K562 (cell line): ENCODE data around the gene ALDH1A2. TPM values are rescaled to one million over a fixed set of nuclear protein-coding genes. Genes with fewer than 3 reads are reported as not detected.

Experiments used
- CREM ChIP-seq: IDR thresholded peaks from 2 replicates; pipeline ENCODE4 v1.6.1; 2014; ENCODE audit warnings: antibody characterized with exemption, low read depth
- E2F4 ChIP-seq: sonication (generic); formaldehyde crosslinking; IDR thresholded peaks from 2 replicates; pipeline ENCODE4 v1.8.0; 2022; ENCODE audit warnings: mild to moderate bottlenecking, low read depth, missing genetic modification reagents
- ERF ChIP-seq: fragments of 450-650 bp; formaldehyde crosslinking; IDR thresholded peaks from 2 replicates; pipeline ENCODE4 v1.4.0; 2020; ENCODE audit warnings: mild to moderate bottlenecking, mixed read lengths
- GABPB1 ChIP-seq: sonication (generic); formaldehyde crosslinking; IDR thresholded peaks from 2 replicates; pipeline ENCODE4 v1.8.0; 2022; ENCODE audit warnings: mild to moderate bottlenecking, missing genetic modification reagents
- HMGN3 ChIP-seq: IDR thresholded peaks from 2 replicates; pipeline ENCODE4 v1.6.1; 2011; ENCODE audit warnings: borderline replicate concordance, low read depth, mild to moderate bottlenecking, mixed read lengths, low read length; ENCODE audit not compliant: insufficient read length; ENCODE audit errors: extremely low read depth
- IRF2 ChIP-seq: sonication (generic); formaldehyde crosslinking; IDR thresholded peaks from 2 replicates; pipeline ENCODE4 v1.8.1; 2022; ENCODE audit warnings: mild to moderate bottlenecking, missing genetic modification reagents
- MAX ChIP-seq: sonication (generic); formaldehyde crosslinking; IDR thresholded peaks from 2 replicates; pipeline ENCODE4 v1.9.0; 2022; ENCODE audit warnings: mild to moderate bottlenecking, missing genetic modification reagents
- MNT ChIP-seq, 2 experiments: fragments of 450-650 bp; conservative IDR thresholded peaks; 2 replicates each; pipeline ENCODE4 v1.6.1; 2017; ENCODE audit warnings: mild to moderate bottlenecking in 2 of 2, moderate library complexity in 2 of 2
- NONO ChIP-seq, 2 experiments: fragments of 200-400 bp in 1 of 2; fragments of 450-650 bp in 1 of 2; formaldehyde crosslinking in 1 of 2; IDR thresholded peaks; 2 replicates each; pipeline ENCODE4 v1.6.1; 2017; ENCODE audit warnings: low read depth in 2 of 2, mild to moderate bottlenecking in 2 of 2, moderate library complexity in 2 of 2, low read length in 1 of 2
- POLR2A ChIP-seq: fragments of 450-650 bp; conservative IDR thresholded peaks from 2 replicates; pipeline ENCODE4 v1.6.1; 2016
- RB1 ChIP-seq: fragments of 450-650 bp; IDR thresholded peaks from 2 replicates; pipeline ENCODE4 v1.6.1; 2017; ENCODE audit warnings: low read depth, mild to moderate bottlenecking
- SIN3A ChIP-seq, 2 experiments: fragments of 150-350 bp in 1 of 2; IDR thresholded peaks; 2 replicates each; pipeline ENCODE4 v1.6.1; 2011 to 2016; ENCODE audit warnings: borderline replicate concordance in 2 of 2, low read depth in 2 of 2, low read length in 2 of 2, mild to moderate bottlenecking in 2 of 2, moderate library complexity in 2 of 2; ENCODE audit not compliant: control insufficient read depth in 1 of 2
- SMAD1 ChIP-seq: fragments of 150-350 bp; IDR thresholded peaks from 2 replicates; pipeline ENCODE4 v1.6.1; 2014; ENCODE audit warnings: low read length, low read depth; ENCODE audit not compliant: partially characterized antibody
- UBTF ChIP-seq, 2 experiments: IDR thresholded peaks; 2 replicates each; pipeline ENCODE4 v1.6.1; 2012; ENCODE audit warnings: improper control_type of control experiment in 2 of 2, low read depth in 2 of 2, low read length in 2 of 2, borderline replicate concordance in 1 of 2
- ZBTB11 ChIP-seq, 3 experiments: fragments of 200-800 bp in 1 of 3; fragments of 250-450 bp in 1 of 3; fragments of 450-650 bp in 1 of 3; sonication (Bioruptor Pico) in 1 of 3; sonication (Bioruptor generic) in 1 of 3; formaldehyde crosslinking in 1 of 3; IDR thresholded peaks; 2 replicates each; pipeline versions ENCODE4 v1.6.1 to v1.8.0; 2016 to 2022; ENCODE audit warnings: mild to moderate bottlenecking in 2 of 3, missing genetic modification characterization in 2 of 3, missing compliant biosample characterization in 1 of 3, moderate library complexity in 1 of 3
- ZNF143 ChIP-seq: sonication (generic); formaldehyde crosslinking; IDR thresholded peaks from 2 replicates; pipeline ENCODE4 v1.9.0; 2022; ENCODE audit warnings: mild to moderate bottlenecking, missing genetic modification reagents
- polyA plus RNA-seq, 8 experiments: library from polyadenylated mRNA; depleted of rRNA in 4 of 8; stranded (reverse) in 5 of 8; unstranded in 3 of 8; fragments of >200 nt; fragmentation: Nextera tagmentation in 2 of 8; fragmentation: Illumina TruSeq in 1 of 8; extraction: Ambion mirVana in 2 of 8; extraction: Trizol in 1 of 8; gene quantifications; 2 replicates each; pipeline versions ENCODE4 v1.2.1 to v1.2.3, GENCODE V29; 2011 to 2014; ENCODE audit warnings: inconsistent platforms in 1 of 8, missing spikeins in 1 of 8
- total RNA-seq, 7 experiments: library from RNA; depleted of rRNA in 6 of 7; stranded (reverse); fragments of >200 nt in 6 of 7; fragmentation: Illumina TruSeq in 2 of 7; extraction: Trizol in 2 of 7; gene quantifications; 2 replicates each; pipeline versions ENCODE4 v1.2.1 to v1.2.3, GENCODE V29; 2011 to 2021; ENCODE audit warnings: low replicate concordance in 1 of 7

The ALDH1A2 gene
- total and polyA plus RNA-seq, 9 of the 15 experiments (the other 6 are each of a cell fraction or from before 2014, with no cell fraction given): 115 to 393 (median 333) TPM

GRCh38 chr15:58065445-58066041, at the start of gene ALDH1A2 (continued):
- TF ChIP-seq ZBTB11 (CRISPR knock-in tag; IDR thresholded peaks at IDR 0.05) (peak in 1 of 3 experiments; percentile 74; a peak in 2 of 6 replicates), ZNF143 (CRISPR knock-in tag) (0 out of 2 replicates have a peak, but pooled peaks have one; percentile 16), HMGN3 (peak; percentile 53), POLR2A (peak; percentile 80), MNT (conservative IDR thresholded peaks at IDR 0.05) (peak; percentile 47 to 69; a peak in 3 of 4 replicates), SMAD1 (peak; percentile 29), UBTF (IDR thresholded peaks at IDR 0.05; ENCODE audit: borderline replicate concordance in 1 of 2, low read depth in 2 of 2, low read length in 2 of 2) (peak in 1 of 2 experiments; percentile 73; a peak in 1 of 4 replicates), RB1 (peak; percentile 91), E2F4 (CRISPR knock-in tag) (no peak), GABPB1 (CRISPR knock-in tag) (peak; percentile 13; the same call in 1 of the 2 replicates), IRF2 (no peak), NONO (IDR thresholded peaks at IDR 0.05; ENCODE audit: low read depth in 2 of 2, low read length in 1 of 2) (peak; percentile 40 to 84; a peak in 2 of 4 replicates), MAX (CRISPR knock-in tag) (peak; percentile 40; the same call in 1 of the 2 replicates), SIN3A (IDR thresholded peaks at IDR 0.05; ENCODE audit: borderline replicate concordance in 2 of 2, control insufficient read depth in 1 of 2, low read depth in 2 of 2, low read length in 2 of 2) (peak in 1 of 2 experiments; percentile 17; a peak in 2 of 4 replicates), CREM (peak; percentile 27; the same call in 1 of the 2 replicates), ERF (CRISPR knock-in tag) (no peak)
